NCI-H1694 treated with DMSO at 0.1 percent for 48 hours (cell line): ENCODE measurements around the gene GHRH.

Experiments used
- DNase-seq: peaks from one replicate; lab custom pipeline; 2025; lab: John Stamatoyannopoulos, UW

Gene GHRH

DNA sequence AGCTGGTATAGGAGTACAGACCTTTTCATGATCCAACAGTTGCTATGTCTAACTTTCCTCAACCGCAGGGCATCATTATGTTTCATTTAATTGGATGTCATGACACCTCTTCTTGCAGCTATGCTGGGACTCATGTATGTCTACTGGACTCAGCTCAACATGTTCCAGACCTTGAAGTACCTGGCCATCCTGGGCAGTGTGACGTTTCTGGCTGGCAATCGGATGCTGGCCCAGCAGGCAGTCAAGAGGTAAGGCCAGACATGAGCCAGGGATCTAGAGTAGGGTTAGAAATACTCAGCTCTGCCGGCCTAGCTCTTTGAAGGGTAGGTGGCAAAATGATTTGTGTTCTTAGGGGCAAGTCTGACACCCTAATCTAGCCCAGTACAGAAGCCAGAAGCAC is 25.2 kb downstream of the GHRH start:
- DNase-seq = no peak

DNA sequence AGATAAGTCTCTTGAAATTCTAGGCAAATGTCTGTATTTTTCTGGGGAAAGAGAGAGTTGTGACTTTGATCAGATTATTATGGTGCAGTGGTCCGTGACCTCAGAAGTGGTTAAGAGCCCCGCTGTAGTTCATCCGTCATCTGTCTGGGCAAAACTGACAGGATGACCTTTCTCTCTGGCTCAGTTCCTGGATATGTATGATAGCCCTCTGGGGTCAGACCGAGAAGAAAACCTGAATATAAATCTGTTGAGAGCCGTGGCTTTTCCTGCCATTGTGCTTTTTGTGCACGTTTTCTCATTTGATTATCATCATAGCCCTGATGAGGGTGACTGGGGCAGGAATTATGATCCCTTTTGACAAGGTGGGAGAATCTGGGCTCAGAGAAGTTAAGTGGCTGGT is 26.5 kb downstream of the GHRH start:
- DNase-seq = no peak

DNA sequence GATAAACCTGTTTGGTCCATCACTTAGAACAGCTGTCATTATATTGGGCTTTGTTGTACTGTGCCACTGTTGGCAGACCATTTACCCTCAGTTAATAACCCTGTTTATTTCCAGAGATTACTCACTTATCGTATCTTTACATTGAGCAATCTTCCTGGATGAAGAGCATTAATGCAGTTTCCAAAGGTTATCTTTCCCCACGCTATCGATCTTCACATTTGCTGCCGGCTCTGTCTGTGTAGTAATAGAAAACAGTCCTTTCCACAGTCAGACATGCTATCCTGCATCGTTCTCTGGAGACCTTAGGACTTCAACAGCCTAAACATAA is 27.4 kb downstream of the GHRH start:
- DNase-seq = no peak

DNA sequence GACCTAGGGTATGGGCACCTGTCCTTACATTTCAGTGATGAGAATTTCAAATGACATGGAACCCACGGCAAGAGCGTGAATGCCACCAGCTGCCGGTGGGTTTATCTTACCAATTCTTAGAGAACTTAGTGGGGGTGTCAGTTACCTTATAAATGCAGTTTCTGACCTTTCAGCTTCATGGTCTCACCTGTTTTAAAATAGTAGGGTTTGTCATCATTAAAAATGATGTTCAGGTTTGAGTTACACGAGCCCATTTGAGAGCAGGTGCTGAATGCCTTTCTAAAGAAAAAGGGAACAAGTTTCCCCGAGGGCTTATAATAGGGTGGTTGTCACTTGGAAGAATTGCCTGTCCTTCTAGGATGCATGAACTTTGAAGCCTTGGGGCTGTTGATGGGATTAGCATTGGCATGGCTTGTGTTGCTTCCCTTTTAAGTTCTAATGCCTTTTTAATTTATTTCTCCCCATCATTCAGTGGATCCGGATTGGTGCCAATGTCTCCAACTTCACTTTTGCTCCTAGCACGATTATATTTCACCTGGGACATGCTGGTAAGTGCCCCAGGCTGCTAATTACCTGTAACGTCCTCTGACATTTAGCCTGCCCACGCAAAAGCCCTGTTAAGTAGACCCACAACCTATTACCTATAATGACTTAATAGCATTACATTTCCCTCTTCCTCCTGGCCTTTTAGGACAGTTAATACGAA is 27.9 kb downstream of the GHRH start:
- no peak for DNase-seq

DNA sequence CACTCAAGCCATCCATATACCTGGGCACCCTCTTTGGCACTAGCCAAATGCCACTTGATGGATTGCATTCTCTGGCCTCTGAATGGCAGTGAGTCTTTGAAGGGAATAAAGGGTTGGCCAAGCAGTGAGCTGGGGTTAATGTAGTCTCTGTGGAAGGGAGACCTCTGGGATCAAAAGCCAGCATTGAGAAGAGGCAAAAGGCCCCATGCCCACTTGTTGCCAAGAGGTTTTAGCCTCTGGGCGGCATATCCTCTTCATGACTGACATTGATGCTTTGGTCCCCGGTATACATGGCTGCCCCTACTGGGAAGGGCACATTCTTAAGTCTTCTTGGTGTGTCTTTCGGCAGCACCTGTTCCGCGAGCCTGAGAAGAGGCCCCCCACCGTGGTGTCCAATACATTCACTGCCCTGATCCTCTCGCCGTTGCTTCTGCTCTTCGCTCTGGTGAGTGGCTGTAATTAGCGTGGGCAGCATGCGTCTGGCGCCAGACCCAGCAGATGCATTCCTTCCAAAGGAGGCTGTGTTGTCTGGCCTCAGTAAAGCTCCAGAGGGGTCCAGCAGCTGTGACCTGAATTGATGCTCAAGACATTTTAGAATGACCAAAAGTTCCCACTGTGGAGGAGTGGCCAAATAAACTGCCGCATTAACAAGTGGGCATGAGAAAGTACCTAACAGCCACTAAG is 29.5 kb downstream of the GHRH start:
- no peak for DNase-seq

DNA sequence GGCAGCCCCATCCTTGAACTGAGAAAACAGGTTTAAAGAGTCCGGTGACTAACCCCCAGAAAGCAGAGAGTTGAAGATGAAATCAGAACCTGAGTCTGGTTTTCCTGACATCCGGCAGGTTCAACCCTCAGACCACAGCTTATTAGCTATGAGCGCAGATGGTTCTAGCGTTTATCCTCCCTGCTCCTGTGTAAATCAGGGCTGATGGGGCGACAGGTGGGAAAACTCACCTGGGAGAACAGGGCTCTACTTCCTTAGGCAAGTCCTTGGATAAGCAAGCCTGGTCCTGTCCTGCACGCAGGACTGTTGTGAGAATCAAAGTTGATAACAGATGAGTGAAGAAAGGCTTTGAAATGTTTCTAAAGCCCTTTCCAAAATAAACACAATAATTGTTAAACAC is 31.4 kb downstream of the GHRH start:
- DNase-seq = no peak

DNA sequence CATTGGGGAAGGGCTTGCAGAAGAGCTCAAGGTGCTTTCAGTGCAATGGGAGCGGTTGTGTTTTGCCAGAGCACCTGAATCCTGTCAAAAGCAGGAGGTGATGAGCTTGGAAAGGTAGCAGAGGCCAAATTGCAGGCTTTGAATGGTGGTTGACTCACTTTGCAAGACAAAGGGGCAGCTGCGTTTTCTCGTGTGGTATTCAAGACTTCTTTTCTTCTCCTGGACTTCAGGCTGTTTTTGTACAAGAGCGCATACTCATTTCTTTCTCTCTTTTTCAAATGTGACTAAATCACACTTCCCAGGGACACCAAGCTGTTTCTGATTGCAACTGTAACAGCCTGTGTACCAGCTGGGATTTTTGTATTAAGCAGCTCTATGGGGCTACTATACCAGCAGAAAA is 32.3 kb downstream of the GHRH start:
- no peak for DNase-seq

DNA sequence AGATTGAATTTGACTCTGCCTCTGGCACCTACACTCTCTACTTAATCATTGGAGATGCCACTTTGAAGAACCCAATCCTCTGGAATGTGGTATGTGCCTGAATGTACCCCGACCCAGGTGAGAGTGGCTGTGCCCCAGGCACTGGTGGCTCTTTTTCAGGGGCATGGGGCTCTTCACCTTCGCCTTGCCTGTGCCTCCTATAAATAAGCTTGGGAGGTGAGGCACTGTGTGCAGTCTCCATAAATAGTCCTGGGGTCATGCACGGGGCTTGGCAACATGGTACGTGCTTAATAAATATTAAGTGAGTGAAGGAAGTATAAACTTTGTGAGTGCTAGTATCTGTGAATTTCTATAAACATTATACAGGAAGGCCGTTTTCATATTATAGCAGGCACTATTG is 33.0 kb downstream of the GHRH start:
- DNase-seq = no peak

DNA sequence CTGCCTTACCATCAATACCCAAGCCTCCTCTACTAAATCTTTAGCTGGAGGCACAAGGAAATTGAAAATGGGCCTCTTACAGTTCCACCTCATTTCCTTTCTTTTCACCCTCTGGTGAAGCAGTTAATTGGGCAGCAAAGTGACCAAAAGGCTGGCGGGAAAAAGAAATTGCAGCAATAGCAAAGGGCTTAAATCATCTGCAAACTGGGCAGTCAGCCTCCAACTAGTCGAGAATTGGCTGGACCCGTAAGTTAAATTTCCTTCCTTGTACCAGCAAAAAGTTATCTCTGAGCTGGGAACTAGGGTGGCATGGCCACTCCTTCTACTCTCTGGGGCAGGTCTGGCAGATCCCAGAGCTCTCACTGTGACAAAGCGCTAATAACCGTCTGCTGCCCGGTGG is 33.5 kb downstream of the GHRH start:
- no peak for DNase-seq

DNA sequence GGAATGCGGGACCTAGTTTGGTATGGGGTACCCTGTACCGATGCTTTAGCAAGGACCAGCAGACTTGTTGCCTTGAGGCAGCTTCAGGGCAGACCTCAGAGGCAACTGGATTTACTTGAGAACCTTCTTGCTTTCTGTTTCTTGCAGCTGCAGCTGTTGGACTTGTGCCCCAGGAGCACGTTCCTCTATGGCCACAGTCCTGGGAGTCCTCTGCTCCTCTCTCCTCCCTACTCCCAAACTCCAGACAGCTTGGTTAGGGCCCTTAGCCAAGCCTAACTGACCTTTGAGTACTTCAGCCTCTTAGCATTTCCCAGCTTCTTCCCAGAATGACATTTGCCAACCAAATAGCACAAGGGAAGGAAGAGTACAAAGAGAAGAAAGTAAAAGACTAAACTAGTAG is 34.7 kb downstream of the GHRH start:
- DNase-seq = no peak

DNA sequence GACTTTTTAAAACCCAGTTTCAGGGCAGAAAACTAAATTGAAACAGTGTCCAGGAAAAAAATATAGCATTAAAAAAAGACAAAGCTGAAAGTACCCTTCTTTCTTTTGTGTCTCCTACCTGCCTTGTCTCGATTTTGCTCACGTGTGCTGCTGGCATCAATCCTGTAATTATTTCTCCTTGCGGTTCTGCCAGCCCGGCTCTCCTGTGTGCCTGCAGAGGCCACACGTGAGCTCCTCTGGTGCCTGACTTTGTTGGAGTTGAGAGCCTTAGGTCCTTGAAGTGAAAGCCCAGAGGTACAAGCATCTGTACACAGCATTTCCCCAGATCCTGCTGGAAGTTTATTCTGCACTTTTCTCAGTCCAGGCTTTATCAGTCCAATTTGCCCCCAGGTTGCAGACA is 36.5 kb downstream of the GHRH start:
- no peak for DNase-seq

DNA sequence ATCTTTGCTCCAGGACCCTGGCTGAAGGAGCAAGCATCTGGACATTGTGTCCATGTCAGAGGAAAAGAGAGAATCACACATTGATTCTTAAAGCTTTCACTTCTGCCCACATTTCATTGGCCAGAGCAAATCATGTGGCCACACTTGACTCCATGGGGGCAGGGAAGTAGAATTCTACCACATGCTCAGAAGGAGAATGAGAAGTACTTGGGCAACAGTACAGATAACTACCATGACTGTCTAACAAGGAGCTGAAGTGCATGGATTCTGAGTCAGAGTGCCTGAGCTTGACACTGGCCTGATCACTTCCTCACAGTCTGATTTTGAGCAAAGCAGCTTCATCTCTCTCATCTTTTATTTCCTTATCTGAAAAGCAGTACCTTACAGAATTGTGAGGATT is 38.6 kb downstream of the GHRH start:
- DNase-seq = no peak

DNA sequence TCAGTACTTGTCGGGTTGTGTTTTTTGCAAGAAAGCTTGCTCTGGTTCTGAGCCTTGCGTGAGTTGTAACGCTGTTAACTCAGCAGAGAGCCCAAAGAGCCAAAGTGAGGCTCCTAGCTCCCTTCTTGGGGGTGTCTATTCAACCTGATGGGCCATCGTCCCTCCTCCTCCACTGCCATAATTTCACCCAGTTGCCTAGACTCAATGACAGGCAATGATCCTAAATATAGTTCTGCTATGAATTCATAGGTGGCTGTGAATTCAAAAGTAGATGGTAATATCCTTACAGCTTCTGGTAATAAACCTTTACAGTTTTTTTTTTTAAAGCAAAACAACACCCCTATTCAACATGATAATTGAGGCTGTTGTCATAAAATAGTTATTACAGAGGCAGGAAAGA is 39.5 kb downstream of the GHRH start:
- no peak for DNase-seq

DNA sequence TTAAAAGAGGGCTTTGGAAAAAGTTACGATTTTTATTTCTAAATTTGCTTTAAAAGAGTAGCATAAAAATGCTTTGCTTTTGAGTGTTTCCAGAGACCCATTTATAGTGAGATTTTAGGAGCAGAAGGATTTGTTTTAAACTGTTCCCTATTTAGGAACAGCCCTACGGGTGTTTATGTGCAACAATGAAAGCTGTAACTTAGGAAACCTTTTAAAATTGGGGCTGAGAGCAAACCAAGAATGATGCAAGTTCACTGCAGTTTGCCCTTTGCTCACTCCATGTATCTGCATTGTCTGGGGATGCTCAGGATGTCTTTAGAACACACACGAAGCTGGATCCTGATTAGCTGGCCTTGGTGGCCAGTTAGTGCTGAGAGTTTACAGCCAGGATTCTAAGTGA is 40.9 kb downstream of the GHRH start:
- DNase-seq = no peak

DNA sequence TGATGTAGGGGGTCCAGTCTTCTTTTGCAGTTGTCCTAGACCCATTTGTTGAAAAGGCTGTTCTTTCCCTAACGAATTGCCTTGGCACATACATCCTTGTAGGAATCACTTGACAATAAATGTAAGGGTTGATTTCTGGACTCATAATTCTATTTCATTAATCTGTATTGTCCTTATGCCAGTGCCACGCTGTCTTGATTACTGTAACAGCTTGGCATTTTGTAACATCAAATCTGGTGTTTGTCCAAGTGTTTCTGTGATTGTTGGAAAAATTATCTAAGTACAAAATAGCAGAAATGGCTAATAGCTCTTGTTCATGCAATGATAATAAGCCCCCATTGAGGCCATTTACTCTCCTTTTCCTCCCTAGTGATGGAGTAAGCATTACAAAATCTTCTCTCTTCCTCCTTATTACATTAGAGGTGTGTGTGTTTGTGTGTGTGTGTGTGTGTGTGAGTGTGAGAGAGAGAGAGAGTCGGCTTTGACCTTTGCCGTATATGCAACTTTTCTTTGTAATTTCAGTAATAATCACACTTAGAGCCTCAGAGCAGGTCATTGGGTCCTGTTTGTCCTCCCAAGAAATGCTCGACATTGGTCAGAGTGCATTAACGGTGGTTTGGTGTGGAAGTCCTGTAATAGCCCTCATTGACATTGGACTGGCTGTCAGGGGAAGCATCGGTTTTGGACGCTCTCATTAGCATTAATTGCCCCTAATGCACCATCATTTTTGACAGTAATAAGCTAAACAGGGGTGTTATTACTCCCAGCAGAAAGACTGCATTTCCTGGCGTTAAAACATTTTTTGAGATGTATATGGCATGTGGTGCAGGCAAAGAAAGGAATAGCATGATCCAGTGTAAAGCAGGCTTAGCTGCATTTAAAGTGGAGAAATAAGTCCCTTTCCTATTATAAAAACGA is 41.6 kb downstream of the GHRH start:
- no peak for DNase-seq

DNA sequence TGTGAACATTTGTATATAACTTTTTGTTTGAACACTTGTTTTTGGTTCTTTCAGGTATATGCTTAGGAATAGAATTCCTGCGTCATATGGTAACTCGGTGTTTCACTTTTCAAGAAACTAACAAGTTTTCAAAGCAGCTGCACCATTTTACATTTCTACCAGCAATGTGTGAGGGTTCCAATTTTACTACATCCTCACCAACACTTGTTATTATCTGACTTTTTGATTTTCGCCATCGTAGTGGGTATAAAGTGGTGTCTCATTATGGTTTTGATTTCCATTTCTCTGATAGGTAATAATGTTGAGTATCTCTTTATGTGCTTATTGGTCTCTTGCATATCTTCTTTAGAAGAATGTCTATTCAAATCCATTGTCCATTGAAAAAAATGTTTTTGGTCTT is 42.6 kb downstream of the GHRH start:
- no peak for DNase-seq

DNA sequence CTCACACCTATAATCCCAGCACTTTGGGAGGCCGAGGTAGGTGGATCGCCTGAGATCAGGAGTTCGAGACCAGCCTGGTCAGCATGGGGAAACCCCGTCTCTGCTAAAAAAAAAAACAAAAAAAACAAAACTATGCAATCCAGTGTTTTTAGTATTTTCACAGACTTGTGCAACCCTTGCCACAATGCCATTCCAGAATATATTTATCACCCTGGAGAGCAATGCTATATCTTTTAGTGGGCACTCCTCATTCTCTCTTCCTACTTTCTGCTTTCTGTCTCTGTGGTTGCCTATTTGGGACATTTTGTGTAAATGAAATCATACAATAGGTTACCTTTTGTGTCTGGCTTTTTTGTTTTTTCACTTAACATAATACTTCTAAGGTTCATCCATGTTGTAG is 43.2 kb downstream of the GHRH start:
- no peak for DNase-seq

DNA sequence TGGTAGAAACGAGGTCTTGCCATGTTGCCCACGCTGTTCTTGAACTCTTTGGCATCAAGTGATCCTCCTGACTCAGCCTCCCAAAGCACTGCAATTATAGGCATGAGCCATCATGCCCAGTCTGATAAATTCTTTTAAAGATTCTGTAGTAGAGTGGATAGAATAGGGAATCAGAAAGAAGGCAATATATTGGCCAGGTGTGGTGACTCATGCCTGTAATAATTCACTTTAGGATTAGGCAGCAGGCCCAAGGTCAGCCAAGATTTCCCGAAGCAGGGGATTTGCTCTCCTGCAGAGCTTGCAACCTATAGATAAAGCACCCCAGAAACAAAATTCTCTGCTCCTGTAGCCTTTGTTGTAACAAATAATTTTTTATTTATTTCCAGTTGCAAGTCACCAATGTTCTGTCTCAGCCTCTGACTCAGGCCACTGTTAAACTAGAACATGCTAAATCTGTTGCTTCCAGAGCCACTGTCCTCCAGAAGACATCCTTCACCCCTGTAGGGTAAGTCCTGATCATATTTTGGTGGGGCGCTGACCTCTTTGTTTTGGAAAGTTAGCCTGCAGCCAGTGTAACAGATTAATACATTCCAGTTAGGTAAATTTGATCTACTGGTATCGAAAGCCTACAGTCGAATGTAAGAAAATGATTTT is 51.8 kb downstream of the GHRH start:
- DNase-seq = no peak

DNA sequence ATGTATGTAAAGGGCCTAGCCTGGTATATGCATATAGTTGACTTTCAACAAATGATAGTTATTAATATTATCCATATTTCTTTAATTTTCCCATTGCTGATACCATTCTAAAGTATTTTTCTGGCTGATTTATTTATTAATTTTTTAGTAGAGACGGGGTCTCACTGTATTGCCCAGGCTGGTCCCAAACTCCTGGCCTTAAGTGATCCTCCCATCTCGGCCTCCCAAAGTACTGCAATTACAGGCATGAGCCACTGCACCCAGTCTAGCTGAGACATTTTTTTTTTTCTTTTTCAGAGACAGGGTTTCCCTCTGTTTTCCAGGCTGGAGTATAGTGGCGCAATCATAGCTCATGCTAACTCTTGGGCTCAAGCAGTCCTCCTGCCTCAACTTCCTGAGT is 52.4 kb downstream of the GHRH start:
- no peak for DNase-seq

DNA sequence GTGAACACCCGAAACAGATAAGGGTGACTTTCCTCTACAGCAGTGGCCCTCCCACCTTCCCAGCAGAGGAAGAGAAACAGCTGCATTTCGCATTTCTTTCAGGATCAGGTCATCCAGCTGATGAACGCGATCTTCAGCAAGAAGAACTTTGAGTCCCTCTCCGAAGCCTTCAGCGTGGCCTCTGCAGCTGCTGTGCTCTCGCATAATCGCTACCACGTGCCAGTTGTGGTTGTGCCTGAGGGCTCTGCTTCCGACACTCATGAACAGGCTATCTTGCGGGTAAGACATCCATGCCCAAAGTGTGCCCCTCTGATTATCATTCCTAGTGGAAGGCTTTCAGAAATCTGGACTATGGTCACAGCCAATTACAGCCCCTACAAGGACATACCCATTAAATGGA is 54.4 kb downstream of the GHRH start:
- DNase-seq = no peak

DNA sequence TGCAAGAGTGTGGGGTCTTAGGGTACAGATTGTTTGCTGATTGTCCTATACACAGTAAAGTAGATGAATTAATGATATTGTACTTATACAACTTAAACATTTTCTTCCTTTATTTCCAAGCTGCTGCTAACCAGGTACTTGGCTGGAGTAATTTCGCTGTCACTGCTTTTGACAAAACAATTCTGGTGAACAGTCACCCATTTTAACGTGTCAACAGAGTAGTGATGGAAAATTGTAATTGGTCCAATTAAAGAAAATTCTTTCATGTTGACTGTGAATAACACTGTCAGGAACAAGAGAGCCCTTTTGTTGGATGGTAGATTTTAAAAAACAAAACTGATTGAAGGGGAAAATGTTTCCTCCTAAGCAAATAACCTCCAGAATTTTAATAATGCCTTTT is 55.8 kb downstream of the GHRH start:
- DNase-seq = no peak

DNA sequence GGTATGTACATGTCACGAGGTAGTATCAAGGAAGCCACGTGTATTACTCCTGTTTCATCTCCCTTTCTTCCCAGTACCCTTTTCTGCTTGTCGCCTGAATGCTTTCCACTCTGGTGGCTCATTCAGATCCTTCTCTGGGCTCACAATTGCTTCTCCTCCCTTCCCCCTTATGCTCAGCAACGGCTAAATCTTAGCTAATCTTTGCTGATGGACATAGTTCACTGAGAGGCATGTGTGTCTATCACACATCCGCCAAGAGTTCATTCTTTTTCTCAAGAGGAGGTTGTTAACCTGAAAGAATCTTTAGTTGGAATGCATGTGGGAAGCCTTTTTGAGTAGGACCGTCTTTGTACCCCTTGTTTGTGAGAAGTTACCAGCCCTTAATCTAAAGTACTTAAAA is 56.5 kb downstream of the GHRH start:
- DNase-seq = no peak

DNA sequence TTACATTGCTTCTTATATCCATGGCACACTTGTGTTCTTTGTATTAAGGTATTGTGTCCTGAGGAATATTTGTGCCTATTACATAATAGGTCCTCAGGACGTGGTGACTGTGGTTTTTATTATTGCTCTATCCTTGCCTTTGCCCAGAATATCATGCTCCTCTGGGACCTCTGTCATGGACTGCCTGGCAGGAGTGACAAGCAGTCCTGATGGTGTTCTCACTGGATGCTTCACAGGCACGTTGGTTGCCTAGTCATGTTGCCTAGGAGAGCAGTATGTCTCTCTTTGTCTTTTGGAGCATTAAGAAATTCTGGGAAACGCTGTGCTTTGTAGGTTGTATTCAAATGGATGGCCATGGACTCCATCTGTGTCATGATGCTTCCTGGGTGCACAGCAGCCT is 57.6 kb downstream of the GHRH start:
- no peak for DNase-seq
